Lower leg skin (tissue), 3 donors: ENCODE data around the gene PCCA.

Experiments
- POLR2A ChIP-seq, 2 donors: fragments of 450-650 bp; IDR thresholded peaks; one replicate each; pipeline ENCODE4 v1.6.1; 2016 to 2017; ENCODE audit warnings: antibody characterized with exemption in 2 of 2, mild to moderate bottlenecking in 1 of 2, moderate library complexity in 1 of 2
- TF ChIP-seq, protein P1 (sequence below), 3 donors: fragments of 450-650 bp; IDR thresholded peaks; one replicate each; pipeline ENCODE4 v1.5.1; 2016; ENCODE audit warnings: antibody characterized with exemption in 3 of 3, mild to moderate bottlenecking in 3 of 3, moderate library complexity in 2 of 3

DNA sequence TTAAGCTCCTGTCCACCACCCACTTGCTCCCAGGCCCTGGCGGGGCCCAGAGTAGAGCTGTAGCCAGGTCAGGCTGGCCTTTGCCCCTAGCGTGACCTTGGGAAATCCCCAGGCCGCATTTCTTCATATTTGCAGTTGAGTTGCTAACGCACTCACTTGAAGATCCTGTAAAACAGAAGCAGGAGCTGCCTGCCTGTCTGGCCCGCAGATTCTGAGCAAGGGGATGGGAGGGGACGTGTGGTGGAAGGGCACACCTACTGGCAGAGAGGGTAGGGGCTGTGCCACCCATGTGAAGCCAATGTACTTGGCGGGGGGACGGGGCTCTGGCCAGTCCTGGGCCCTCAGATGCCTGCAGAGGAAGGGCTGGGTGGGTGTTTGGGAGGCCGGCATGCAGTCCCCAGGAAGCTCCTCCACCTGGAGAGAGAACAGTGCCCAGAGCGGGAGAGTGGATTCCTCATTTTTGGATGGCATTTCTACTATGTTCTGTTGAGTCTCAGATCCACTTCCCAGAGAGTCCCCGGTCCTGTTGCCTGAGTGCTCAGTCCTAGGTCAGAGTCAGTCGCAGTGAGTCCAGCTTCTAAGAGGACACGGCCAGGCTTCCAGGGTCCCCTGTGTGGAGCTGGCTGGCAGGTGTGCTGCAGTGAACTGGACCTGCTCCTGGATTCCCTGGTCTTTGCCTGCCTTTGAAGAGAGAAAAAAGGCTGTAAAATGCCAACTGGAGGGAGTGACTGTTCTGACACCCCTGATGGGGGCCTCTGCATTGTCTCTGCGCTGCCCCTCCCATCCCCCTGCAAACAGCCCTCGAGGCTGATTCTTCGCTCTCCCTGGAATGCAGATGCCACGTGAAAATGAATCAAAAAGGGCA lies 436.8 kb downstream of the PCCA start:
- TF ChIP-seq, protein P1, sequence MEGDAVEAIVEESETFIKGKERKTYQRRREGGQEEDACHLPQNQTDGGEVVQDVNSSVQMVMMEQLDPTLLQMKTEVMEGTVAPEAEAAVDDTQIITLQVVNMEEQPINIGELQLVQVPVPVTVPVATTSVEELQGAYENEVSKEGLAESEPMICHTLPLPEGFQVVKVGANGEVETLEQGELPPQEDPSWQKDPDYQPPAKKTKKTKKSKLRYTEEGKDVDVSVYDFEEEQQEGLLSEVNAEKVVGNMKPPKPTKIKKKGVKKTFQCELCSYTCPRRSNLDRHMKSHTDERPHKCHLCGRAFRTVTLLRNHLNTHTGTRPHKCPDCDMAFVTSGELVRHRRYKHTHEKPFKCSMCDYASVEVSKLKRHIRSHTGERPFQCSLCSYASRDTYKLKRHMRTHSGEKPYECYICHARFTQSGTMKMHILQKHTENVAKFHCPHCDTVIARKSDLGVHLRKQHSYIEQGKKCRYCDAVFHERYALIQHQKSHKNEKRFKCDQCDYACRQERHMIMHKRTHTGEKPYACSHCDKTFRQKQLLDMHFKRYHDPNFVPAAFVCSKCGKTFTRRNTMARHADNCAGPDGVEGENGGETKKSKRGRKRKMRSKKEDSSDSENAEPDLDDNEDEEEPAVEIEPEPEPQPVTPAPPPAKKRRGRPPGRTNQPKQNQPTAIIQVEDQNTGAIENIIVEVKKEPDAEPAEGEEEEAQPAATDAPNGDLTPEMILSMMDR (IDR thresholded peaks at IDR 0.05): no peak
- TF ChIP-seq POLR2A (IDR thresholded peaks at IDR 0.05): no peak
